AG04450 (cell line): ENCODE data around the gene HBEGF. TPM values are rescaled to one million over a fixed set of nuclear protein-coding genes. Genes with fewer than 3 reads are reported as not detected.

Experiments used
- CTCF ChIA-PET: fragments of 300-600, 350-600 bp; formaldehyde crosslinking; extraction: SDS; loops from one replicate; lab custom pipeline; 2022; ENCODE audit warnings: antibody characterized with exemption, inconsistent platforms; lab: Charles Lee
- POLR2A ChIA-PET: fragments of 350-600 bp; formaldehyde crosslinking; extraction: SDS; loops from one replicate; lab custom pipeline; 2021; ENCODE audit warnings: antibody characterized with exemption, inconsistent platforms; lab: Yijun Ruan, JAX
- DNase-seq: peaks from one replicate; pipeline ENCODE4 v3.0.0-alpha.2; 2011; ENCODE audit warnings: low read depth, low spot score
- H3K27ac ChIP-seq: one replicate; pipeline ENCODE4 v1.5.1; 2012; ENCODE audit warnings: low read depth, low read length, control low read depth
- H3K27me3 ChIP-seq: one replicate; pipeline ENCODE4 v1.6.0; 2012; ENCODE audit warnings: low read length; ENCODE audit not compliant: control insufficient read depth, insufficient read depth
- H3K4me3 ChIP-seq: 2 replicates; pipeline ENCODE4 v1.5.1; 2011; ENCODE audit warnings: mild to moderate bottlenecking, low read depth, low read length, control low read depth
- H3K9me3 ChIP-seq: 2 replicates; pipeline ENCODE4 v1.5.1; 2012; ENCODE audit warnings: low read length; ENCODE audit not compliant: control insufficient read depth, insufficient read depth
- CTCF ChIP-seq: IDR thresholded peaks from 2 replicates; pipeline ENCODE4 v1.5.1; 2011; ENCODE audit warnings: low read depth, low read length, control low read depth, inconsistent platforms
- polyA plus RNA-seq: library from polyadenylated mRNA; depleted of rRNA; stranded (reverse); fragments of >200 nt; gene quantifications from 2 replicates; pipeline ENCODE4 v1.2.3, GENCODE V29; 2011; rRNA removed

HBEGF gene
- polyA plus RNA-seq, 1 experiment, result 7.0 TPM

- CTCF ChIA-PET, result interaction anchor here (1.2 to 2.4 kb wide), 3 partner anchors 68 to 89 kb away, joined by 3 to 9 read pairs (median 6); no protein-coding TSS in a partner anchor
- Histone ChIP-seq H3K27ac (no peak overlapping the region), H3K4me3 (no peak overlapping the region), H3K9me3 (no peaks in the 10 kb centered on the region), H3K27me3 (no peaks in the 10 kb centered on the region)
- POLR2A ChIA-PET, result no interaction called here
- no peak for TF ChIP-seq CTCF
- no peak for DNase-seq
Measured at GRCh38 chr5:140284013-140284412, 62.4 kb downstream of the HBEGF start.

Other genes starting within 250 kb of the HBEGF start
- 3.5 and 4.5 TPM in 2 replicates for gene PURA, start 232.5 kb downstream of the HBEGF start, polyA plus RNA-seq
- 1.6 and 2.2 TPM in 2 replicates for gene IGIP, start 220.7 kb downstream of the HBEGF start, polyA plus RNA-seq
- 13.1 and 14.9 TPM in 2 replicates for gene CYSTM1, start 171.4 kb downstream of the HBEGF start, polyA plus RNA-seq
- 112 TPM in 2 replicates for gene PFDN1, start 43.5 kb downstream of the HBEGF start, polyA plus RNA-seq
- not detected in 2 replicates for gene SLC4A9, start 13.6 kb upstream of the HBEGF start, polyA plus RNA-seq
- 54.3 and 56.6 TPM in 2 replicates for gene ANKHD1, start 55.2 kb upstream of the HBEGF start, polyA plus RNA-seq
- 1.7 and 2.8 TPM in 2 replicates for gene EIF4EBP3, start 201.1 kb upstream of the HBEGF start, polyA plus RNA-seq
- gene SRA1, start 210.9 kb upstream of the HBEGF start, polyA plus RNA-seq, result 52.3 and 52.8 TPM in 2 replicates
- 13.6 and 14.9 TPM in 2 replicates for gene APBB3, start 218.0 kb upstream of the HBEGF start, polyA plus RNA-seq
- 63.4 and 86.2 TPM in 2 replicates for gene SLC35A4, start 218.2 kb upstream of the HBEGF start, polyA plus RNA-seq